ENCODE results near the gene IZUMO4.
"Not testable (repeated sequence)": the region's sequence is repeated elsewhere in the genome, so short reads cannot be mapped to it uniquely, and the experiment has no call there.

IZUMO4 gene

DNA sequence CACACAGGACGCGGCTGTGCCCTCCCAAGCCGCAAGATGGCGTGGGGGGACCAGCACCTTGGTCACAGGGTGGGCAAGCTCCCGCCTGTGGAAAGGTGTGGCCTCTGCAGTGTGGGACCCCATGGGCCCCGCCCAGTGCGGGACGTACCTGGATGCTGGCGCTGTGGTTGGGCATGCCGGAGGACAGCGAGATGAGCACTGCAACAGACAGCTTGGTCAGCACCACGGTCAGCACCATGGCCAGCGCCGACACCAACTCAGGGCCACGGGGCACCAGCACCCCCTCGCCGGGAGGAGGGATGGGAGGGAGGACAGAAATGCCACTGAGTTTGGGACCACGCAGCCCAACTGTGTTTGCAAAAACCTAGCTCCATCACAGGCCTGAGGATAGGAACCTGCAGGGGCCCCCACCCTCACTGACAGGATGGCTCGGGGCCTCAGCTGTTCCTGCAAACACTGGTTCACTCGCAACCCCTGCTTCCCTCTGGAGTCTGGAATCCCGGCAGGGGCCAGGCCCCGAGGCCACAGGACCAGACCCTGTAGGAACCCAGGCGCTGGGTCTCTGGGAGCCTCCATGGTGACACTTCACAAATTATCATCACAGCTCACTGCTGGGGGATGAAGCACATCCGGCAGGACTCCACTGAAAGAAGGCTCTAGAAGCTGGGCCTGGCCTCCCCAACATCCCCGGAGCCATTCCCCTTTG lies 27.1 kb downstream of the IZUMO4 start:
- no peak for DNase-seq (ENCODE audit: low read depth, low spot score)

DNA sequence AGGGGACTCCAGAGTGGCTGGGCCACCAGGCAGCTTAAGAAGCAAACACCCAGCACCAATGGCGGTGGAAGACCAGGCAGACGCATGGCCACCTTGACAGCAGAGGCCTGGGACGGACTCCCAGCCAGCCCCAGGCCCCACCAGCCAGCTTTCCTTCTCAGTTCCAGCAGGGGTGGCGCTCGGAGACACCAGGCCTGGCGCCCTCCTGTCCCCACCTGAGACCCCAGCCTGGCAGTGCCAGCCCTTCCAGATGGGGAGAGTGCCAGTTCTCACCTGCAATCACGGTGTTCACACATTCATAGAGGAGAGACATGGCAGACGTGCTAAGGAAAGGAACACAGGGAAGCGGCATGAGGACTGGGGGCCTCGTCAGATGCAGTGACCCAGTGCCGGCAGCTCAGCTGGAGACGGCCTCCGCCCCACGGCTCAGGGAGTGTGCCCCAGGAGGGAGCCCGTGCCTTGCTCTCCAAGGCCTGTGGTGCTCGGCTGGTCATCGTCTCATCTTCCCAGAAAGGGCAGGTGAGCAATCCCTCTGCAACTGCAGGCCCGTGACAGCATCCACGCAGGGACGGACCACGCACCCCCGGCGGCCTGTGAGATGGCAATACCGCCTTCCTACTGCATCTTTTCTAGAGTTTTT lies 30.3 kb downstream of the IZUMO4 start:
- DNase-seq (ENCODE audit: low read depth, low spot score), result no peak

DNA sequence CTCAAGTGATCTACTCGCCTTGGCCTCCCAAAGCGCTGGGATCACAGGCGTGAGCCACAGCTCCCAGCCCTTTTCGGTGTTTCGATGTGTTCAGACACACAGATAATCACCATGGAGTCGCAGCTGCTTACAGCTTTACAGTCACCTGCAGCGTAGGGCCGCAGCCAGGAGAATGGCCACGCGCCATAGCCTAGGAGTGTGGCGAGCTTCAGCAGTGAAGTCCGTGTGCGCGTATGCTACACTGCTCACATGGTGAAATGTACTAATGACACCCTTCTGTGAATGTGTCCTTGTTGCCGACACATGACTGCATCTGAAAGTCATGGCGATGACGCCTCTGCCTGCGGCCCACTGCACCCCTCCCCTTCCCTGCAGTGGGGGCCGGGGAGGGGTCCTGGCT lies 31.0 kb downstream of the IZUMO4 start:
- no peak for DNase-seq (ENCODE audit: low read depth, low spot score)

DNA sequence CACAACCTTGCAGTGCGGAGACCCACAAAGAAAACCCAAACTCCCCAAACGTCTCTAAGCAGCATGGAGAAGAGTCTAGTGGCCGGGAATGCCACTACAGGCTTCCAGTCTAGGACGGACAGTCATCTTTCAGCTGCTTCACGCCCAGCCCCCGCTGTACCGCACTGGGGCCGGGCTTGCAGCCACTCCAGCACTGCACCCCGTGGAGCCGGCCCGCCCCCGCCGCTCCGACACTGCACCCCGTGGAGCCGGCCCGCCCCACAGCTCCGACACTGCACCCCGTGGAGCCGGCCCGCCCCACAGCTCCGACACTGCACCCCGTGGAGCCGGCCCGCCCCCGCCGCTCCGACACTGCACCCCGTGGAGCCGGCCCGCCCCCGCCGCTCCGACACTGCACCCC lies 31.5 kb downstream of the IZUMO4 start:
- DNase-seq (ENCODE audit: low read depth, low spot score), result not testable (repeated sequence)

DNA sequence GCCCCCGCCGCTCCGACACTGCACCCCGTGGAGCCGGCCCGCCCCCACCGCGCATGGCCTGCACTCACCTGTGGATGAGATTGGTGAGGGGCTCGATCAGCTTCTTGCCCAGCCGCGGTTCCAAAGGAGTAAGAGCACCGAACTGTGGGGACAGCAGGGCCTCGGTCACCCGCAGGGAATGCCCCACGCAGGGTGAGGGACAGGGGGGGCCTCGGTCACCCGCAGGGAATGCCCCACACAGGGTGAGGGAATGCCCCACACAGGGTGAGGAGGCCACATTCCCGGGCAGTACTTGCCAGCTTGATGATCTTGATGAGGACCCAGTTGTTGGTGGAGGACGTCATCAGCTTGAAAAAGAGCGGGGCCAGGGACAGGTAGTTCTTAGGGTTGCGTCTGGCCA lies 32.3 kb downstream of the IZUMO4 start:
- no peak for DNase-seq (ENCODE audit: low read depth, low spot score)

DNA sequence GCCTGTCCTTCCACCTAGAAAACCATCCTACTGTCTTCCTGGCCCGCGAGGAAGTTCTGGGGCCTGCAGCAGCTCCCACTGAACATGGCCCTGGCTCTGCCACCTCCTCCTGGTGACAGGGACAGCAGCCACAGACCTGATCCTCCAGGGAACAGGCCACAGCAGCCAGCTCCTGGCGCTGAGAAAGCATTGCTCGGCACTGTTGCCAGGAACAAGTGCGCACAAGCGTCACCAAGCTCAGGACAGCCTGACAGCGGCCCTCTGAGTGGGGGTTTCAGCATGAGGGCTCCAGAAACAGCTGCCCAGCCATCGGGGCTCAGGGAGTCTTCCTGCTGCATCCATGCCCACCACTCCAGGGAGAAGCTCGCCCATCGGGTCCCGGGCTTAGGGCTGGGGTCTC lies 32.8 kb downstream of the IZUMO4 start:
- DNase-seq (ENCODE audit: low read depth, low spot score), result no peak

DNA sequence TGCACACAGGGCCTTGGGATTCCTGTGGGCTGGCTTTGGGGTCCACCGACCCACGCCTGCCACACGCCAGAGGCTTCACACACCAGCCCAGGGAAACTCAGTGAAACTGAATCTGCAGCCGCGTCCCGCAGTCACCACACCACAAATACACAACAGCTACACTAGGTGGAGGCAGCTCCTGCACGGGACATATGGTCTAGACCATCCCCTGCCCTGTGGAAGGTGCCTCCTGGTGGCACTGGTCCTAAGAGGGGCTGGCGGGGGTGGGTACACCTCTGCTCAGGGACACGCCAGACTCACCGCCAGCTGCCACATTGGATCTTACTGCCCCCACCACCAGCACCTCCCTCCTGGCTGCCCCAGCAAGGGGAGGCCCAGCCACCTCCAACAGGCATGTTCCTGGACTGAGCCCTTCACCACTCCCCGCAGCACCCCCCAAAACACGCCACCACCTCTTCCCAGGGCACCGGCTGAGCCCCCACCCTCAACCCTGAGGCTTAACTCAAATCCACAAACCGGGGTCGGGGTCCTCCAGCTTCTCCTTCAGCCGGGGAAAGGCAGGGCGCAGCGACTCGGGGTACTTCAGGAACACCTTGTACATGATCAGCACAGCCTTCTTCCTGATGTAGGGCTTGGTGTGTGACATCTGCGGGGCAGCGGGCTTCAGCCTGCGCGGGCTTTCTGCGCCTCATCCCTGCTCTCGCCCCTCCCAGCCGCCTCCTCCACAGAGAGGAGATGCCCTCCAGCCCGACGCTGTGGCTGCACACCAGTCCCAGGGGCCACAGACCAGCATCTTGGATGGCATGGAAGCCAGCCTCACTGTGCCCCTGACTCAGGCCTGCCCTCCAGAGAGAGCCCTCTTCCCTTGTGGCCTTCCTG lies 33.4 kb downstream of the IZUMO4 start:
- DNase-seq (ENCODE audit: low read depth, low spot score), result no peak

DNA sequence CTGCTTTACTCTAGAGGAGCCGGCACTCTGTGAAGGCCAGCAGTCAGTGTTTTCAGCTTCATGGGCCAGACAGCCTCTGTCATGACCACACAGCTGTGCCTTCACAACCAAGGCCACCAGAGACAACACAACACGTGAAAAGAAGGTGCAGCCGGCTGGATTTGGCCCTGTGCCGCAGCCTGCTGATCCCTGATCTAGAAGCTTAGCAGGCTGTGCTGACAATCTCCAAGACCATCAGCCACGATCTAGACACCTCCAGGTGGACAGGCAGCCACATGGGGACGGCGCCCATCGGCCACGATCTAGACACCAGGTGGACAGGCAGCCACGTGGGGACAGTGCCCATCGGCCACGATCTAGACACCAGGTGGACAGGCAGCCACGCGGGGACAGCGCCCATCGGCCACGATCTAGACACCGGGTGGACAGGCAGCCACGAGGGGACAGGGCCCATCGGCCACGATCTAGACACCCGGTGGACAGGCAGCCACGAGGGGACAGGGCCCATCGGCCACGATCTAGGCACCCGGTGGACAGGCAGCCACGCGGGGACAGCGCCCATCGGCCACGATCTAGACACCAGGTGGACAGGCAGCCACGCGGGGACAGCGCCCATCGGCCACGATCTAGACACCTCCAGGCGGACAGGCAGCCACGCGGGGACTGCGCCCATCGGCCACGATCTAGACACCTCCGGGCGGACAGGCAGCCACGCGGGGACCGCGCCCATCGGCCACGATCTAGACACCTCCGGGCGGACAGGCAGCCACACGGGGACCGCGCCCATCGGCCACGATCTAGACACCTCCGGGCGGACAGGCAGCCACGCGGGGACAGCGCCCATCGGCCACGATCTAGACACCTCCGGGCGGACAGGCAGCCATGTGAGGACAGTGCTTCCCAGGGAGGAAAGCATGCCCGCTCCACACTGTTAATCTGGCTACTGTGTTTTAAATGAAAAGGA lies 34.6 kb downstream of the IZUMO4 start:
- not testable (repeated sequence) for DNase-seq (ENCODE audit: low read depth, low spot score)

DNA sequence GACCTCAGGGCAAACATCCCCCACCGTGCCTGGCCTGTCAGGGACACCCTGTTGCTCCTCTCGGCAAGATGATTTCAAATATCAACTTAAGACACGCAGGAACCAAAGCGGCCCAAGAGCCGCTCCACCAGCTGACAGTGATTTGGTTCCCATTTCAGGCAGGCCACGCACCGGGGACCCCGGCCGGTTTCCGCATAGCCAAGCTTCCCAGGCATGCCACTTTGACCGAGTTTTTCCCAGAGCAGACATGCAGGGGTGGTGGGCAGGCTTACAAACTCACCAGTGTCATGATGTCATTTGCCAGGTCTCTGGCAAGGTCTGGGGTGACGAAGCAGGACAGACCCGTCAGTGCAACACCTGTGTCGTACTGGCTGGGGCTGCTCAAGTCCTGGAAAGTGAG lies 35.5 kb downstream of the IZUMO4 start:
- DNase-seq (ENCODE audit: low read depth, low spot score), result no peak

DNA sequence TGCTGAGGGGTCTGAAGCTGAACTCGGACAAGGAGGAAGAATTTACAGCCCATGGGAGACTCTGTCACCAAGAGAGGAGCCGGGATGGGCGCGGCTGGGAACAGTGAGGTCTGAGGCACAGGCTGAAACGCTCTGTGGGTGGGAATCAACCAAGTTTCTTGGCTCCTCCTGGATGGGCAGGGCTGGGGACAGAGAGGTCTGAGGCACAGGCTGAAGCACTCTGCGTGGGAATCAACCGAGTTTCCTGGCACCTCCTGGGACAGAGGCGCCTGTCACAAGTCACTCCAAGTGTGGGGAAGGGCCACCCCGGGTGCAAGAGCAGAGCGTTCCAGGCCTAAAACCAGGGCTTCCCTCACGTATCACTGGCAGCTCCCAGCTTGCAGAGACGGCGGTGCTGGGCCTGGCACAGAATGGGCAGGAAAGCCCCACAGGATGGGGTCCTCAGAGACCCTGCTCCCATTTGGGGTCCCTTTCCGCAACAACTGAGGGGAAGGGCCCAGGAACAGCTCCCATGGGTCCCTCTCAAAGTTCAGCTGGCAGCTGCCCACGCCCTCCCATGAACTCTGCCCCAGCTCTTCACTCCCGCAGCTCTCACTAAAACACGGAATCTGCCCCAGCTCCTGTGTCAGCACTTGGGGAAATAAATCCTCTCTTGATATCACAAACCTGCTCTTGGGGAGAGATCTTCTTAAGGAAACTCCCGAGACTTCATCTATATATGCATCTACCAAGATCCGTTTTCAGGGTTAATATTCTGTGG lies 36.2 kb downstream of the IZUMO4 start:
- DNase-seq (ENCODE audit: low read depth, low spot score), result no peak

DNA sequence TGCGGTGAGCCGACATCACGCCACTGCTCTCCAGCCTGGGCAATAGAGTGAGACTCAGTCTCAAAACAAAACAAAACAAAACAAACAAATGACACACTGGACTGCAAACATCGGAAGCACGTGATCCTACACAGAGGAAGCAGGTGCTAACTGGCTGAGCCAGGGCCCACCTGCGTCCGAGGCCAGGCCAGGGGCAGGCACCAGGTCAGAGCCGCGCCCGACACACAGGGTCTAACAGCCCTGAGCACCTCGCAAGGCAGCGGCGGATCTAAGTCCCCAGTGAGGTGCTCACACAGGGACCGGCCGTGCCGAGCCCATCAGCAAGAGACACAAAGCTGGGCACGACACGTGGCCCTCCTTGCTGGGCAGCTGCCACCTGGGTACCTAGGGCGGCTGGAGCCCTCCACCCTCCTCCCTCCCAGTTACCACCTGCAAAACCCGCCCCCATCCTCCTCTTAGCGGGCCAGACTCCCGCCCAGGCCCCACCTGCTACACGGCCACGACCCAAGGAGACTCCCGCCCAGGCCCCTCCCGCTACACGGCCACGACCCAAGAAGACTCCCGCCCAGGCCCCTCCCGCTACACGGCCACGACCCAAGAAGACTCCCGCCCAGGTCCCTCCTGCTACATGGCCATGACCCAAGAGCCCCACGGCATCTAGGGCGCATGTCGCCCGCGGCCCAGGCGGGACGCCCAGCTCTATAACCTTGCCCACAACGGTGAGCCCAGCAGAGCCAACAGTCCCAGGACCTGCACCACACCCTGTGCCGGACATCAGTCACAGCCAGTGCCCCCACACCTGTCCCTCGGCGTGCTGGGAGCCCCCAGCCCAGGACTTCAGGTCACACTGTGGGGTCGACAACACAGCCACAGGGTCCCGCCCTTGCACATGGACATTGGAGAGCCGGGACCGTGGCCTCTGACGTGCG lies 39.0 kb downstream of the IZUMO4 start:
- DNase-seq (ENCODE audit: low read depth, low spot score), result no peak

DNA sequence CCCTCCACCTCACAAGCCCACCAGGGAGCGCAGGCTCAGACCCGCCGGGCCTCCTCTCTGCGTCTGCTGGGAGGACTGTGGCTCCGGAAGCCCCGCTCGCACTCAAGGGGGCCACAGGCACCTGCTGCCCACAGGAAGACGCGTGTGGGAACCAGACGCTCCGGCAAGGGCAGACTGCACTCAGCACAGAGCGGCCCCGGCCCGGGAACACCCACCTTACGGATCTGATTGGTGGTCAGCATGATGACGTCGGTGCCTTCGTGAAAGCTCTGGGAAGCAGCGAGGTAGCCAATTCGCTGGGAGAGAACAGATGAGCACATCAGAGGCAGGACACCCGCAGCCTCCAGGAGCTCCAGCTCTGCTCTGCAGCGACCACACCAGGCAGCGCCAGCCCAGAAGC lies 40.1 kb downstream of the IZUMO4 start:
- no peak for DNase-seq (ENCODE audit: low read depth, low spot score)

DNA sequence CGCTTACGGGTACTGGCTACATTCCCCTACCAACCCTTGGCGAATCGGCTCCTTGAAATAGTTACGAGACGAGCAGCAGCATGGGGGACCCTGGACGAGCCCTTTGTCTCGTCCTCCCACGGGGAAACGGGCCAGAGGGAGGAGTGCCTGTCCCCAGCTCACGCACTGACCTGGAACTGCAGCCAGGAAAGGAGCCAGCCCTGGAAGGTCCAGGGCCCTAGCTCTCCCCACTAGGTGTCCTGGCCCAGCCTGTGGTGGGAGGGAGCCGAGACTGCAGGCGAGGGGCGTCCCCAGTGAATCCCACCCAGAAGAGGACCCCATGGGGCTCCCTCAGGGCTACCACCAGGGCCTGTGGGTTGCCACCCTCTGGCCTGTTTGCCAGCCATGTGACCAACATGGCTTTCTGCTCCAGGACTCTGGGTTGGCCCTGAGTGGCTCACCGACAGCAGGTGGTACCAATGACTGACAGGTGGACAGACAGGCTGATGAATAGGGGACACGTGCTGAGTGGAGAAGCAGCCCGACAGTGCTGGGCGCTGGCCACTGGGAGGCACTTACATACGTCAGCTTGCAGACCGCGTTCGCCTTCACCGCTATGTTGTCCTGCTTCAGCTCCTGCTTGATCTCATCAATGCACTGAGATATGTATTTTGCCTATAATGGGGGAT lies 41.5 kb downstream of the IZUMO4 start:
- DNase-seq (ENCODE audit: low read depth, low spot score), result no peak

DNA sequence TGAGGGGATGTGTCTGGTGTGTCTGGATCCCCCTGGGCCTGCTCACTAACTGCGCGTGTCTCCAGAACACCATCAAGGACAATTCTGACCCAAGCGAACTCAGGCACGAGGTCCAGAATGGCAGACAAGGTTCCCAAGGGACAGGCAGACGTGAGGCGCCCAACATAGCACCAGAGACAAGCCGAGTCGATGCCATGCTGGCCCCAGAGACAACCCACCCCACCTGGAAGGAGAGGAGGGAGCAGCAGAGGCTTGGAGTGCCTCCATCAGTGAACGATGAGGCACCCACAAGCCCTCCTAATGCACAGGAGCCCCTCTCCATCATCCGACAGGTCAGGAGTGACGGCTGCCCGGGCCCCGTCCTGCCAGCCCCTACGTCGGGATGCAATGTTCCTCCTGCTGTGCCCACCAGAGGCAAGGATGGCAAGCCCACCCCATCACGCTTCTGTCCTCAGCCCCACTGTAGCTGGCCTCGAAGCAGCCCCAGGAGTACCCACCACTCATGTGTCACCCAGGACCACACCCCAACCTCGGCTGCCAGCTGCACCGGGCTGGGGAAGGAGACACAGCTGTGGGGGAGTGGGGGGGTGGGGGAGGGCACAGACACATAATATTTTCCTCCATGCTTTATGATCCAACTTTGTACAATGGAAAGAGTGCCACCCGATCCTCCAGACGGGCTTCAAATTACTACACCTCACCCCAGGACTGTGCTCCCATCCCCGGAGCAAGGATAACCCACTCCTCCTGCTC lies 42.8 kb downstream of the IZUMO4 start:
- DNase-seq (ENCODE audit: low read depth, low spot score), result no peak

DNA sequence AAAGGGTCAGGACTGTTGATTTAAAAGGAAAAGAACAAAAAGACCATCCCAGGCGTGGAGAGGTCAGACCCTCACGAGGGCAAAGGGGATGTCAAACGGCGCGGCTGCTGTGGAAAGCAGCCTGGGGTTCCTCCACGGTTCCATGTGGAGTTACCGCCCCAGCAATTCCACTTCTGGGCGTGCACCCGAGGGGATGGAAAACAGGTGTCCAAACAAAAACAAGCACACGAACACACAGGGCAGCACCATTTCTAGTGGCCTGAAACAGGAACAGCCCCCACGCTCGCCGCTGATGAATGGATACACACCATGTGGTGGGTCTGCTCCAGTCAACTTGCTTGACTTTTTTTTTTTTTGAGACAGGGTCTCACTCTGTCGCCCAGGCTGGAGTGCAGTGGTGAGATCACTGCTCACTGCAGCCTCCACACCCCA lies 43.4 kb downstream of the IZUMO4 start:
- DNase-seq (ENCODE audit: low read depth, low spot score), result no peak

DNA sequence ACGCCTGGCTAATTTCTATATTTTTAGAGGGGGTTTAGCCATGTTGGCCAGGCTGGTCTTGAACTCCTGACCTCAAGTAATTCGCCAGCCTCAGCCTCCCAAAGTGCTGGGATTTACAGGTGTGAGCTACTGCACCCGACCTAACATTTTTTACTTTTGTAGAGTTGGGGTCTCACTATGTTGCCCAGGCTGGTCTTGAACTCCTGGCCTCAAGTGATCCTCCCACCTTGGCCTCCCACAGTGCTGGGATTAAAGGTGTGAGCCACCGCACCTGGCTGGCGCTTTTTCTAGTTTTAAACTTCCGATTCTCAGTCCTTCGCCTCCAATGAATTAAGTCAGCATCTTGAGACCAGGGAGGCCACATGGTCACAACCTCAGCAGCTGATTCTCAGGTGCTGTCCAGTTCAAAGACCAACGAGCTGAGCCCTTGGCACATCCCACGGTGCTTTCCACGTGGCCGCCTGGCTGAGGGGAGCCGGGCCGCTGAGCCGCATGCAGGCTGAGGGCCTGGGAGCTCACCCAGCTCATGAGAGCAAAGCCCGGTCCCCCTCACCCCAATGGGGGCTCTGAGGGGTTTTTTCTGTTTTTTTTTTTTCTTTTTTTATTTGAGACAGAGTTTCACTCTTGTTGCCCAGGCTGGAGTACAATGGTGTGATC lies 45.6 kb downstream of the IZUMO4 start:
- no peak for DNase-seq (ENCODE audit: low read depth, low spot score)

DNA sequence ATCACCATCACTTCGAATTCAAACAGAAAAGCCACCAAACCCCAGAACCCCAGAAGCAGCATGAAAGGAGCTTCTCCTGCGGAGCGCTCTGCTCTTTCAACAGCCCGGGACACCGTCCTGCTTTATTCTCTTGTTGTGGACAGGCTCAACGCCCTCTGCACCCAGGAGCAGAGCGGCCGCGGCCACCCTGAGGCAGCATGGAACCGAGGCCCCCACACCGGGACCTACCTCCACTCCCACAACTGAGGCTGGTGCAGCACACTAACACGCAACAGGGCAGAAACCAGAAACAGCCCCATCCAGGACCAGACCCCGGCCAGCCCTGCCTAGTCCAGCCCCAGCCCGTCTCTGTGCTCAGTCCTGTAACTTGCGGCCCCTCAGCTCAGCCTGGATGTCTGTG lies 47.5 kb downstream of the IZUMO4 start:
- DNase-seq (ENCODE audit: low read depth, low spot score), result no peak

DNA sequence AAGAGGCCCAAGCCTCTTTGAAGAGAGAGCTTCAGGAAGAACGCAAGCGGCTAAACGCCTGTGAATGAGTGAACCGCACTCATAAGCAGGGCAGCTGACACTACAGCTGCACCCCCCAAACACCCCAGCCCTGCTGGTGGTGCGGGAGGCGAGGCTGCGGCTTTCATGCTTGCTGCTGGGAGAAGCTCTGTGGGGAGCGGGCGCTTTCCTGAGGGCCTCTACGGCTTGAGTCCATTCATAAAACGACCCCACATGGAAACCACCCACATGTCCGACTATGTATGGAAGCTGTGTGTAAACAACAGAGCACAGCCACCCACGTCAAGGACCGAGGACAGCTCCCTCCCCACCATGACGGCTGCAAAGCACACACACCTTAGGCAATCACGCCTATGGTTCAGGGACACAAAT lies 49.1 kb downstream of the IZUMO4 start:
- DNase-seq (ENCODE audit: low read depth, low spot score), result no peak
